NCI-H510A (cell line): ENCODE measurements around the gene TNFSF8.
A peak's percentile ranks its signal among the peaks of the same experiment; 100 is the strongest.

Source experiments
- DNase-seq: peaks from one replicate; lab custom pipeline; 2025; lab: John Stamatoyannopoulos, UW

The TNFSF8 gene

DNA sequence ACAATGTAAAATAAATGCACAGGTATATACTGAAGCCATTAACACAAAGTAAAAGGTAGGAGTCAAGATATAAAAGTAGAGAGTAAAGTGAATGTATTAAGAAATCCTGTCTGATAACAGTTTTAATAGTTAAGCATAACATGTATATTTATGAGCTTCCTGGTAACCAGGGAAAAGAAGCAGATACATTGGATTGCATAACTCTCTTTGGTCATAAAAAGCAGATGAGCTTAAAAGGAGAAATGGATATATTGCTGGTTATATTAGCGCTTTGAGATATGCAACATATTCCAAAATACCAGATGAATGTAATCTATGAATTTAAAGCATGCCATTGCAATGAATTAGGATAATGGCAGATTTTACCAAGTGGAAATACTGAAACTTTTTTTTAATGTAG is 6.2 kb upstream of the TNFSF8 start:
- no peak for DNase-seq

DNA sequence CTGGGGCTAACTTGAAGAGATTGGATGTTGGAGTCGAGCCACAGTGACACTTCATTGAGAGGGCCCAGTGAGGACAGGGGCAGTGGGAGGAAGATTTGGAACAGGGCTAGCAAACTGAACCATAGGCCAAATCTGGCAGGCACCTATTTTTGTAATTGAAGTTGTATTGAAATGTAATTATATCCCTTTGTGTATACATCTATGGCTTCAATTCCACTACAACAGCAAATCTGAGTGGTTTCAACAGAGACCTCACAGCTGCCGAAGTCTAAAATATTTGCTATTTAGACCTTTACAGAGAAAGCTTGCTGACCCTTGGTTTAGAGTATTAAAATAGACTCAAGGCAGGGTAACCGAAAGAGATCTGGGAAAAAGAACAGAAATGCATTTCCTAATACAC is 4.7 kb upstream of the TNFSF8 start:
- DNase-seq: no peak

DNA sequence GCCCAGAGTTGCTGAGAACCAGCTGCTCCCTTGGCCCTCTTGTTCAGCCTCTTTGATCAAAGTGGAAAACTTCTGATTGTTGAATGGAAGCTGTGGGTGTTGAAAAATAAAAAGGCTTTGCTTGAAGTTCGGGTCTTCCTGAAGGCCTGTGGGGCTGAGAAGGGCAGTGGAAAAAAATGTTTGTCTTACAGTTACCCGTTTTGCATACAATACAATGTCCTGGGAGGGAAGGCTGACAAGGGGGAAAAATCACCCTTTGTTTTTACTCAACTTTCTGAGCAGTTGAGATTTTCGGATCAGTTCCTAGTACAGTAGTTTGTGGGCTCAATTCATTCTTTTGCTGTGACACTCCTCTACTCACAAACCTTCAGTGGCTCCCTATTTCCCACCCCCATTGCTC is 2.1 kb upstream of the TNFSF8 start:
- DNase-seq: no peak

DNA sequence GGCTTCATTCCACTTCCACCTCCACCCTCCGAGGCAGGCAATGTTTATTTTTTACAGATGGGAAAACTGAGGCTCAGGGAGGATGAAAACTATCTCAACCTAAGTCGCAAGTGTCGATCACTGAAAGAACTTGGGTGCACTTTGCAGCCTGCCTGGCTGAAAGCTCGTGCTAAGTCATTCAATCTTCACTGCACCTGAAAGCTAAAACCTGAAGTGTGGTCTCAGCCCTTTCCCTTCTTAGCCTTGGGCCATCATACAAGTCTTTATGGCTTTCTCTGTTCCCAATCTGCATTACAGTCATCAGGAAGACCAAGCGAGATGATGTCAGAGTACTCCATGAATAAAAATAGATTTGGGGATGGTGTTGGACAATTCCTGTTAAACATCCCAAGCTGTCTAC is 1.0 kb upstream of the TNFSF8 start:
- no peak for DNase-seq

DNA sequence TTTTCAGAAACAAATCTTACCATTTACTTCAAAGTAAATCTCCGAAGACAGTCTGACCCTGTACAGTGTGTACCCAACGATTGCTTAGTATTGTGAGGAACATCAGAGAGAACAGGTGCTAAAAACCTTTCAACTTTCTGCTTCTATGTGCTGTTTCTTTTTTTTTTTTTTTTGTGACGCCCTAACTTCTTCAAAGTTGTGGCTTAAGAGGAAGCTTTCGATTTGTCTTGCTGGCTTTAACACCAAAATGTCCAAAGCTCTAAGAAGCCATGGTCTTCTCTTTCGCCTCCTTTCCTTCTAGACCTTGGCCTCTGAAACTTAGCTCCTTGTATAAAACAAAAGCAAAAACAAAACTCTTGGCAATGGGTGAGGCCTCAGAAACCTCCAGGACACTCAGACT is 1.2 kb downstream of the TNFSF8 start:
- no peak for DNase-seq

DNA sequence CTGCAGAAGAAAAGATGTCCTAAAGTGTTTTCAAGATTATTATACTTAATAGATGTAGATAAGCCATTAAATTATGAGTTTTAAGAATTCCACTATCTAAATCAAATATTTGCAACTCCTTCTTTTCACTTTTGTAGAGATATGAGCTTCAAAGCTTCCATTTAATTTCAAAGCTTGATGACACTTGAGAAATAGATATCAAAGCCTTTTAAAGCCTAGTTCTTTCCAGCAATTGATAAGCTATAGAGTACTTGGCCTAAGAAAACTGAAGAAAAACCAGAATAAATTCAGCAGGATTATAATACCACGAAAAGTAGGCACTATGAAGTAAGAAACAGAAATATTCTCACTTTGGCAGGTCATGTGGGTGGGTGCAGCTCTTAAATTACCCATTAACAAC is 1.7 kb downstream of the TNFSF8 start:
- no peak for DNase-seq

DNA sequence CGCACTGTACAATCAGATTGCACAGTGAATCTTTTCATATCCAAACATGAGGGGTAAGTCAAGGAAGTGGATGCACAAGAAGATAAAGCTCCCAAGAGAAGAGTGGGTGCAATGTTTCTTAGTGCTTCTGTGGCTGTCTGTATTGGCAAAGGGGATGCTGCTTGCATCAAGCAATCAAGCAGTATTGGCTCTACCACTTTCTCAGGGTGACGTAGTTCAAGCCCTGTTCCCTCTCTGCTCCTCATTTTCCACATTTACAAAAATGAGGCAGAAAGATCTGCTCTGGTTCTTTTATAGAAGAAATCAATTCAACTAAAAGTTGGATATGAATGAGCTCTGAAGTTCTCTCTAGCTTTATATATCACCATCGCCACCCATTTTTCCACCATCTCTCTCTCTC is 2.3 kb downstream of the TNFSF8 start:
- DNase-seq: no peak

- DNase-seq: no peak
These were observed 4.7 kb downstream of the TNFSF8 start for GRCh38 chr9:114925672-114926071.

DNA sequence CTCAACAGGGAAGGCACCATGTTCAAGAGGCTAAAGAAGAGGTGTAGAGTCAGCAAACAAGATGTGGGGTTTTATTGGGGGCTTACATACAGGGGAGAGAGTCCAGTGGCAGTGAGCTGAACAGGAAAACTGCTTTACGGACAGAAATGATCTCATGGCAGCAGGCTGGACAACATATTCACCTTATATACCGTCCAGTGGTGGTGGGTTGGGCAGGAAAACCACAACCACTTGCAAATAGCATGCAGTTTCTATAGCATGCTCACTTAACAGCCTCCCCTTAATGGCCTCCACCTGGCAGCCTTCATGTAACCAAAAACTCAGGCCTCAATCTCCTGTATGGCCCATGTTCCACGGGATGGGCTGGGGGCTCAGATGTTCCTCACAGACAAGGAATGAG is 5.4 kb downstream of the TNFSF8 start:
- DNase-seq: no peak

DNA sequence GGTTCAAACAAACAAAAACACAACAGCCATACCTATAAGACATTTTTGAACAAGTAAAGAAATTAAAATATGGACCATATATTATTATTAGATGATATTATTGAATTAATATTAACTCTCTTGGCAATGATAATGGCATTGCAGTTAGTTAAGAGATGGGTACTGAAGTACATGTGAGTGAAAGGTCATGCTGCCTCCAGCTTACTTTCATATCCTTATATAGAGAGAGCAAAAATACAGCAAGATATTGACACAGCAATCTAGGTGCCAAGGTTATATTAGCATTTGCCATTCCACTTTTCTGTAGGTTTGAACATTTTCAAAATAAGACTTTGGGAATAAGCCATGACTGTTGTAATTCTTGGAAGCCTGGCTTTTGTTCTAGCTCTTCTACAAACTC is 6.1 kb downstream of the TNFSF8 start:
- no peak for DNase-seq

DNA sequence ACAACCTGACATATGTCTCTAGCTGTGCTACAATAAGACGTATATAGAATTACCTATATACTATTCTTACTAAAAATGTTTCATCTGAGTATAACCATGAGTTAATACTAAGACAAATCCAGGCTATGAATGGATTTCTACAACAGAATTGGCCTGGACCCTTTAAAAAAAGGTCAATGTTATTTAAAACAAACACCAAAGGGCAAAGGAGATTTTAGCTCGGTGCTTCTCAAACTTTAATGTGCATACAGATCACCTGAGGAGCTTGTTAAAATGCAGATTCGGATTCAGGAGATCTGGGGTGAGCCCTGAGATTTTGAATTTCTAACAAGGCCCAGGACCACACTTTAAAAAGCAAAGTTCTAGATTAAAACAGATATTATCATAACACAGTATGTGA is 6.5 kb downstream of the TNFSF8 start:
- no peak for DNase-seq

GRCh38 chr9:114921171-114921570 is 9.2 kb downstream of the TNFSF8 start:
- DNase-seq: no peak

DNA sequence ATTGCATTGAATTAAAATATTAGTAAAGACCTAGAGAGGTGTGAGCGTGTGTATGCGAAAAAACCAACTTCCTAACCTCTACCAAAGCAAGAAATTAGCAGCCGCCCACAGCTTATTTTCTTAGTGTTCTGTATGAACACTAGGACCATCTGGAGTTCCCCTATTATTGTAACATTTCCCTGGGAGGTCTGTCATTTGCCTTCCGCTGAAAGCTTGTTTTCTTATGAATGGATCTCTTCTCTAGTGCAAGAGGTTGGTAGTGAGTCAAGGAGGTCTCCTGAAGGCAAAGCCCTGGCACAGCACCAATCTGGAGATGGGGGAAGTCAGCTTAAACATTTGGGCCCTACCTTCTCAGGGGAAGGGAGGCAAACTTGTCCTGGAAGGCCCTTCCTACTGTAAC is 10.8 kb downstream of the TNFSF8 start:
- DNase-seq: no peak

DNA sequence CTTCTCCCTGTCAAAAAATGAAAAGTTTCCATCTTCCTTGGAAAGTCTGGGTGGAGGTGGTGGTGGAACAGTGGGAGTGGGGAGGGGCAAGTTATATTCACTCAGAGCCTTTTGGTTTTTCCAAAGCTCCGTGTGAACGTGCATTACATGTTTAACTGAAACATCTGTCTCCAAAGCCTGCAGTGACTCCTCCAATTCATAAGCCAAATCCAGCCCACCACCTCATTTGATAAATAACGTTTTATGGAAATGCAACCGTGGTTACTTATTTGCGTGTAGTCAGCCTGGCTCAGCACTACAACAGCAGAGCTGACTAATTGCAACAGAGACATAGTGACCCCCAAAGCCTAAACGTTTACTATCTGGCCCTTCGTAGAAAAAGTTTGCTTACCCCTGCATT is 13.9 kb downstream of the TNFSF8 start:
- DNase-seq: no peak

- DNase-seq: no peak
These were observed 16.3 kb downstream of the TNFSF8 start for GRCh38 chr9:114914139-114914538.

DNA sequence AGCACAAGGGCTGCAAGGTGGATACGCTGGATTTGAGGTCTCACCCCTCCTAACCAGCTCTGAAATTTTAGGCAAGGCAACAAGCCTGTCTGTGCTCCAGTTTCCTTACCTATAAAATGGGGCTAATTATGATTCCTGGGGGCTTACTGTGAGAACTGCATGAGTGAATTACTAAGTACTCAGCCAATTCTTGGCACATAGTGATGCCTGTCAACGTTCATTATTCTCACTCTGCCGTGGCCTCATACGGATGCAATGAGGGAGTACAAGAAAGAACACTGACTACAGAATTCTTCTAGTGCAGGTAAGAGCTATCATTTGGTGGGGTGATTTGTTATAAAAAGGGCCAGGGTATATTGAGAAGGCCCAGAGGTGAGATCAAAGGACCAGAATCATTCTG is 16.7 kb downstream of the TNFSF8 start:
- DNase-seq: no peak

DNA sequence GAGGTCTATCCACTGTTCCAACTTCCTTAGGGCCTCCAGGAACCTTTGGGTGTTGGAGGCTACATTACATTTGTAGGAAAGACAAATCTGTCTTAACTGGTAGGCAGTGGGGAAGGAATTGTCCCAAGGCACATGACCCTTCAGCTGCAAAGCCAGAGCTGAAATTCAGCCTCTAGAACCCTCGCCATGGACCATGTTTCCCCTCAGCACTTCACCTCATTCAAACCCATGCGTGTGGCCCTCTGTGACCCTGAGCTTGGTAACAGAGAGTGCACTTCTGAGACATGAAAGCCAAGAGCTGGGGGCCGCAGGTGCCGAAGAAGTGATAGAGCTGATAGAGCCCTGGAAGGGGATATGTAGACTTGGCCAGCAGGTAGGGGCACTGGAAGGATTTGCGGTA is 17.2 kb downstream of the TNFSF8 start:
- no peak for DNase-seq

- DNase-seq: peak; percentile 41
These were observed 19.1 kb downstream of the TNFSF8 start for GRCh38 chr9:114911167-114911821.

DNA sequence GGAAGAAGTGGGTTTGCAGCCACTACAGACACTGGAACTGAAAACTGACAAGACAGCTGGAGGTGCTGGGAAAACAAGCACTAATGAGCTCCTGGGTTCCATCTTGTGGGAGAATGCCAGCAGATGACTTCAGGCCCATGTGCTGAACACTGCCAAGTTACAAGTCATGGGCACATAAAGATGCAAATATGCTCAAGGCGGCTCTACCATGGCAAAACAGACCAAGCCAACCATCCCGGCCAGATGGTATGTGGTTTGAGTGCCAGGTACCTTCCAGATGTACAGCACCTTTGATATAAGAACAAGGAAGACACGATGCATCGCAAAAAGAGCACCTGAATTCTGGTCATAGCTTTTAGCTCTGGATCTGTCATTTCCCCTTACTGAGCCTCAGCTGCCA is 19.9 kb downstream of the TNFSF8 start:
- DNase-seq: no peak

- no peak for DNase-seq
These were observed 20.7 kb downstream of the TNFSF8 start for GRCh38 chr9:114909661-114910060.

- no peak for DNase-seq
These were observed 21.5 kb downstream of the TNFSF8 start for GRCh38 chr9:114908805-114909448.

DNA sequence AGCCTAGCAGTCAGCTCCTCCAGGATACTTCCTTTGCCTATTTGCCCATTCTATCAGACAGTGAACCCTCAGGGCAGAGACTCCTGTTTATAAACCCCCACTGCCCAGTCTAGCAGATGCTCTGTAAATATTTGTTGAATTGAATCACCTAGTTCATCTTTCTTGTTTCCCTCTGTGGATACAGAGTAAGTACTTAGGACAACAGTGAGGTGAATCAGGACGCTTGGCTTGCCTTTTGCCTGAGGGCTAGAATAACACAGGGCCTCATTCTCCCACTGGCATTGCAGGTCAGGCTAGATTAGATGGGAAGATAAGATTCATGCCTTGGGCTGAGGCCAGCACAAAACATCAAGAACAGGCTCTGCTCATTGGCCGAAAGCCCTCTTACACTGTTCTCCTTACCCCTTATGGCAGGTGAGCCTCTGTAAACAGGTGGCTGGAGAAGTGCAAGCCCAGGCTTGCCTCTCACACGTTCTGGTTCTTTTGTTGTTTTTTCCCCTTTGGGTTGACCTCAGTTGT is 22.2 kb downstream of the TNFSF8 start:
- peak; percentile 96 for DNase-seq

DNA sequence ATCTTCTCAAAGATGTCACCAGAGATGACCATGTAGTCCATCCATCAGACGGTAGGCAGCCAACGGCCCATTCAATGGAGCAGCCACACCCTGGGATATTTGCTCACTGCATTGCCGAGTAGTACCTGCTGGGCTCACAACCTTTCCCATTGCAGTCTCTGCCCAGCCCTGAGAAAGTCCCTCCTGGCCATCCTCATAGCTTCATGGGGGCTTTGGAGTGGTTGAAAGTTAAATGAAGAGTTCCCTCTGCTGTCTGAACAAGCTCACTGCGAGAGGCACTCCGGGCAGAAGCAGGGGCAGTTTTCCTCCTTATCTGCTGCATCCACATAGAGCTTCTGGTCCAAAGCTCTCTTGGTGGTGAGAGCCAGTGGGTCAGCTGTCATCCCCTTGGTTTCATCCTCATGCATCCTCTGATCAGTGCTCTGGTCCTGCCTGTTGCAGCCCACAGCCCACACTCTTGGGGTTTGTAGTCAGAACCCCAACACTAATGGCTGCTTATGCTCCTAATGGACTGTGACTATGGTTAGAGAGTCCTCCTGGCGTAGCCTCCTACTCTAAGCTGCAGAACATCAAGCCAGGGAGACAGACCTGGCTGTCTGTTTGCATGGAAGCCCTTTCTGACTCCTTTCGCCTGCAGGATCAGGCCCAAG is 23.3 kb downstream of the TNFSF8 start:
- DNase-seq: peak; percentile 86
